ENCODE results near the gene KRT71.

KRT71 gene

GRCh38 chr12:52496590-52497071 is 56.3 kb downstream of the KRT71 start:
- no peak for TF ChIP-seq CTCF (IDR thresholded peaks at IDR 0.05; ENCODE audit: low read depth, low read length)
- no peak overlapping the region for H3K4me3 ChIP-seq (ENCODE audit: low read depth, low read length)

- no peak overlapping the region for H3K4me3 ChIP-seq (ENCODE audit: low read depth, low read length)
- no peak for TF ChIP-seq CTCF (IDR thresholded peaks at IDR 0.05; ENCODE audit: low read depth, low read length)
Measured at GRCh38 chr12:52496054-52496453, 56.9 kb downstream of the KRT71 start.

- no peak for TF ChIP-seq CTCF (IDR thresholded peaks at IDR 0.05; ENCODE audit: low read depth, low read length)
- no peak overlapping the region for H3K4me3 ChIP-seq (ENCODE audit: low read depth, low read length)
Measured at GRCh38 chr12:52495389-52495788, 57.6 kb downstream of the KRT71 start.

- H3K4me3 ChIP-seq (ENCODE audit: low read depth, low read length) = no peak overlapping the region
- TF ChIP-seq CTCF (IDR thresholded peaks at IDR 0.05; ENCODE audit: low read depth, low read length) = no peak
Measured at GRCh38 chr12:52494518-52494917, 58.4 kb downstream of the KRT71 start.

GRCh38 chr12:52494100-52494499 is 58.8 kb downstream of the KRT71 start:
- no peak for TF ChIP-seq CTCF (IDR thresholded peaks at IDR 0.05; ENCODE audit: low read depth, low read length)
- no peak overlapping the region for H3K4me3 ChIP-seq (ENCODE audit: low read depth, low read length)
